Adrenal gland (tissue), 12 donors: Measurements from ENCODE around the gene ABHD6. TPM values are rescaled to one million over a fixed set of nuclear protein-coding genes. Genes with fewer than 3 reads are reported as not detected.

Source experiments
- DNase-seq, 7 donors: peaks; one replicate each; pipeline ENCODE4 v3.0.0-alpha.2; 2019 to 2020
- H3K27ac ChIP-seq, 5 donors: fragments of 200-600 bp; sonication (generic) in 4 of 5; 1 replicate in 3 of 5; 2 replicates in 2 of 5; pipeline versions ENCODE4 v1.5.1 to v1.8.0; 2016 to 2020; ENCODE audit warnings: mild to moderate bottlenecking in 1 of 5
- H3K27me3 ChIP-seq: fragments of 200-600 bp; 2 replicates; pipeline ENCODE4 v1.8.0; 2021
- H3K36me3 ChIP-seq, 2 donors: fragments of 200-600 bp; replicated peaks in 1 of 2; 1 replicate in 1 of 2; 2 replicates in 1 of 2; pipeline versions ENCODE4 v1.5.1 to v1.8.0; 2018 to 2022
- H3K4me1 ChIP-seq, 2 donors: fragments of 200-600 bp; replicated peaks in 1 of 2; 1 replicate in 1 of 2; 2 replicates in 1 of 2; pipeline versions ENCODE4 v1.5.1 to v1.8.0; 2018 to 2021
- H3K4me3 ChIP-seq, 4 donors: fragments of 200-600 bp; sonication (generic) in 3 of 4; one replicate each; pipeline ENCODE4 v1.5.1; 2016 to 2018
- H3K9me3 ChIP-seq, 3 donors: fragments of 200-600 bp; sonication (generic) in 1 of 3; replicated peaks in 1 of 3; 1 replicate in 2 of 3; 2 replicates in 1 of 3; pipeline versions ENCODE4 v1.5.1 to v1.8.0; 2016 to 2021
- POLR2A ChIP-seq, 2 donors: fragments of 450-650 bp; IDR thresholded peaks; one replicate each; pipeline ENCODE4 v1.6.1; 2017; ENCODE audit warnings: antibody characterized with exemption in 2 of 2, mild to moderate bottlenecking in 2 of 2, moderate library complexity in 1 of 2
- WGBS, 4 donors: extraction: QIAGEN DNeasy Blood & Tissue Kit in 2 of 4; methylation state at CpG; one replicate each; pipeline versions ENCODE4 v1.1.5 to v1.1.7; 2013 to 2017; 5-methylcytosine and 5-hydroxymethylcytosine counted together
- intact Hi-C, 2 donors: fragments of 100-400 bp; cut with DNase I; formaldehyde crosslinking; loops; one replicate each; pipeline versions ENCODE4 v1.14.1 to v1.15.0; 2022 to 2023
- polyA plus RNA-seq, 3 donors: library from polyadenylated mRNA; stranded (reverse); fragments of 200-250 nt in 2 of 3; fragments of 350-450 nt in 1 of 3; fragmentation: Illumina TruSeq in 1 of 3; extraction: RNeasy Lipid Tissue Mini Kit (QIAGEN cat#74804) in 1 of 3; gene quantifications; one replicate each; pipeline ENCODE4 v1.2.3, GENCODE V29; 2013 to 2014
- small RNA-seq, 2 donors: library from RNA; depleted of rRNA; stranded (forward); fragments of <200 nt; gene quantifications; one replicate each; pipeline ENCODE3, GENCODE V24; 2016
- total RNA-seq, 9 donors: library from RNA; depleted of rRNA in 4 of 9; stranded (reverse); fragments of >200 nt in 4 of 9; fragments of 120-200 nt in 1 of 9; fragmentation: NEBNext Ultra II Directional in 1 of 9; extraction: Animal tissue kit (Norgen Biotek cat#: 25700) in 1 of 9; gene quantifications; one replicate each; pipeline versions ENCODE4 v1.1.0 to v1.2.4, GENCODE V29; 2013 to 2023
- TF ChIP-seq, protein P1 (sequence below), 6 experiments: fragments of 450-650 bp in 4 of 6; fragments of 200-600 bp in 2 of 6; sonication (generic) in 1 of 6; IDR thresholded peaks; 1 replicate in 5 of 6; 2 replicates in 1 of 6; pipeline versions ENCODE4 v1.5.1 to v1.8.0; 2016 to 2021; ENCODE audit warnings: antibody characterized with exemption in 6 of 6, mild to moderate bottlenecking in 2 of 6, moderate library complexity in 1 of 6
- donor health status: healthy with polysubstance abuse.
- donor health status: Bipolar disorder and iron deficiency.
- donor health status: DM: yes; HTN: yes; CAD: no.
- donor health status: DM: no; HTN: no; CAD: no.
- donor health status: DM: no; HTN: no; CAD: no.
- donor health status: DM: yes; HTN: yes; CAD: no.

Gene ABHD6
- total and polyA plus RNA-seq, 12 donors = 10.2 to 57.3 (median 27.7) TPM

DNA sequence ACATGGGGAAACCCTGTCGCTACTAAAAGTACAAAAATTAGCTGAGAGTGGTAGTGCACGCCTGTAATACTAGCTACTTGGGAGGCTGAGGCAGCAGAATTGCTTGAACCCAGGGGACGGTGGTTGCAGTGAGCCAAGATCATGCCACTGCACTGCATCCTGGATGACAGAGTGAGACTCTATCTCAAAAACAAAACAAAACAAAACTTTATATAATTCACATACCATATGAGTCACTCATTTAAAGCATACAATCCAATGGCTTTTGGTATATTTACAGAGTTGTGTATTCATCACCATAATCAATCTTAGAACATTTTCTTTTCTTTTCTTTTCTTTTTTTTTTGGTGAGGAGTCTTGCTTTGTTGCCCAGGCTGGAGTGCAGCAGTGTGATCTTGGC is 103.8 kb downstream of the ABHD6 start:
- no peak for TF ChIP-seq POLR2A (IDR thresholded peaks at IDR 0.05)
- TF ChIP-seq, protein P1, sequence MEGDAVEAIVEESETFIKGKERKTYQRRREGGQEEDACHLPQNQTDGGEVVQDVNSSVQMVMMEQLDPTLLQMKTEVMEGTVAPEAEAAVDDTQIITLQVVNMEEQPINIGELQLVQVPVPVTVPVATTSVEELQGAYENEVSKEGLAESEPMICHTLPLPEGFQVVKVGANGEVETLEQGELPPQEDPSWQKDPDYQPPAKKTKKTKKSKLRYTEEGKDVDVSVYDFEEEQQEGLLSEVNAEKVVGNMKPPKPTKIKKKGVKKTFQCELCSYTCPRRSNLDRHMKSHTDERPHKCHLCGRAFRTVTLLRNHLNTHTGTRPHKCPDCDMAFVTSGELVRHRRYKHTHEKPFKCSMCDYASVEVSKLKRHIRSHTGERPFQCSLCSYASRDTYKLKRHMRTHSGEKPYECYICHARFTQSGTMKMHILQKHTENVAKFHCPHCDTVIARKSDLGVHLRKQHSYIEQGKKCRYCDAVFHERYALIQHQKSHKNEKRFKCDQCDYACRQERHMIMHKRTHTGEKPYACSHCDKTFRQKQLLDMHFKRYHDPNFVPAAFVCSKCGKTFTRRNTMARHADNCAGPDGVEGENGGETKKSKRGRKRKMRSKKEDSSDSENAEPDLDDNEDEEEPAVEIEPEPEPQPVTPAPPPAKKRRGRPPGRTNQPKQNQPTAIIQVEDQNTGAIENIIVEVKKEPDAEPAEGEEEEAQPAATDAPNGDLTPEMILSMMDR (IDR thresholded peaks at IDR 0.05) = no peak
- H3K4me1 ChIP-seq = peaks cover 0 to 9% of the 10 kb centered on the region in 2 donors
- no peaks in the 10 kb centered on the region for H3K9me3 ChIP-seq
- intact Hi-C loops = no loop called here
- no peak overlapping the region for H3K27ac ChIP-seq
- 90 to 96% (median 94%) methylated on average over 3 of the region's 3 CpGs for WGBS, 4 donors
- no peaks in the 10 kb centered on the region for H3K36me3 ChIP-seq
- no peak for DNase-seq
- no peak overlapping the region for H3K4me3 ChIP-seq
- no peaks in the 10 kb centered on the region for H3K27me3 ChIP-seq

DNA sequence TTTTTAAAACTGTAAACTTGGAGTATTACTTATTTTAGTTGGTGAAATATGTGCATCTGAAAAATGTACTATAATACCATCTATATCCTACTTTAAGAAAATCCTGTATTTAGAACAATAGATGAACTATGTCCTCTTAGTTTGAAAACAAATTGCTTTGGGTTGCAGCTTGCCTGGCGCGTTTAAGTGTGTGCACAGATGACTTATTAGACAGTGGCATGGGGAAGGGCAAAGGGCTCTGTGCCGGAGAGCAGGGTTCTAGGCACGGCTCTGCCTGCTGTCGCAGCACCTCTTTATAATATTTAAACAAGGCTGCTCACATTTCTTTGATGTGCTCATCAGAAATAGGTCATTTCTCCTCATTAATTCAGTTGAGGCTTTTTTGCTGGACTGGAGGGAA is 105.1 kb downstream of the ABHD6 start:
- Histone ChIP-seq H3K27ac (no peak overlapping the region), H3K27me3 (no peaks in the 10 kb centered on the region), H3K4me3 (no peak overlapping the region), H3K9me3 (no peaks in the 10 kb centered on the region), H3K36me3 (no peaks in the 10 kb centered on the region), H3K4me1 (no peaks in the 10 kb centered on the region)
- intact Hi-C loops = no loop called here
- DNase-seq = no peak
- no peak for TF ChIP-seq POLR2A (IDR thresholded peaks at IDR 0.05)
- TF ChIP-seq, protein P1 (IDR thresholded peaks at IDR 0.05) = no peak
- WGBS, 4 donors = 63 to 81% (median 70%) methylated on average over 5 of the region's 5 CpGs

Small RNA genes lying within 50 kb of the gene (small RNA-seq; reads per million reads assigned to genes)
- 0 reads per million in 2 donors for gene AC098479.1

Other genes starting within 250 kb of the ABHD6 start
- 100 to 1,000 TPM in 7 of 9 donors, 10 to 100 TPM in 2; 84.6 to 278 (median 124) TPM for gene FLNB, start 229.4 kb upstream of the ABHD6 start, total RNA-seq
- 100 to 1,000 TPM in 2 of 3 donors, 10 to 100 TPM in 1; 94.9 to 174 (median 138) TPM for gene FLNB, start 229.4 kb upstream of the ABHD6 start, polyA plus RNA-seq
- 10 to 100 TPM; 23.8 to 83.9 (median 57.9) TPM for gene DNASE1L3, start 26.8 kb upstream of the ABHD6 start, total RNA-seq
- gene DNASE1L3, start 26.8 kb upstream of the ABHD6 start, polyA plus RNA-seq = 10 to 100 TPM; 29.2 to 57.6 (median 46.3) TPM
- gene RPP14, start 68.5 kb downstream of the ABHD6 start, total RNA-seq = 10 to 100 TPM in 8 of 9 donors, 1 to 10 TPM in 1; 9.2 to 23.2 (median 15.2) TPM
- 10 to 100 TPM in 2 of 3 donors, 1 to 10 TPM in 1; 9.8 to 15.3 (median 10.1) TPM for gene RPP14, start 68.5 kb downstream of the ABHD6 start, polyA plus RNA-seq
- 10 to 100 TPM in 7 of 9 donors, 1 to 10 TPM in 2; 6.6 to 13.2 (median 11.0) TPM for gene HTD2, start 68.7 kb downstream of the ABHD6 start, total RNA-seq
- 1 to 10 TPM; 1.6 to 9.6 (median 2.0) TPM for gene HTD2, start 68.7 kb downstream of the ABHD6 start, polyA plus RNA-seq
- 10 to 100 TPM; 18.7 to 35.8 (median 25.4) TPM for gene PXK, start 95.1 kb downstream of the ABHD6 start, total RNA-seq
- gene PXK, start 95.1 kb downstream of the ABHD6 start, polyA plus RNA-seq = 10 to 100 TPM in 1 of 3 donors, 1 to 10 TPM in 2; 5.6 to 40.5 (median 7.6) TPM
- gene PDHB, start 196.0 kb downstream of the ABHD6 start, total RNA-seq = 100 to 1,000 TPM in 5 of 9 donors, 10 to 100 TPM in 4; 84.2 to 264 (median 107) TPM
- gene PDHB, start 196.0 kb downstream of the ABHD6 start, polyA plus RNA-seq = 100 to 1,000 TPM in 1 of 3 donors, 10 to 100 TPM in 2; 59.2 to 198 (median 84.8) TPM